T-helper 9 cell (primary cell): ENCODE measurements around the gene TSPAN9.

ENCODE experiments used
- DNase-seq: peaks from one replicate; pipeline ENCODE4 v3.0.0-alpha.2; 2020

The TSPAN9 gene

DNA sequence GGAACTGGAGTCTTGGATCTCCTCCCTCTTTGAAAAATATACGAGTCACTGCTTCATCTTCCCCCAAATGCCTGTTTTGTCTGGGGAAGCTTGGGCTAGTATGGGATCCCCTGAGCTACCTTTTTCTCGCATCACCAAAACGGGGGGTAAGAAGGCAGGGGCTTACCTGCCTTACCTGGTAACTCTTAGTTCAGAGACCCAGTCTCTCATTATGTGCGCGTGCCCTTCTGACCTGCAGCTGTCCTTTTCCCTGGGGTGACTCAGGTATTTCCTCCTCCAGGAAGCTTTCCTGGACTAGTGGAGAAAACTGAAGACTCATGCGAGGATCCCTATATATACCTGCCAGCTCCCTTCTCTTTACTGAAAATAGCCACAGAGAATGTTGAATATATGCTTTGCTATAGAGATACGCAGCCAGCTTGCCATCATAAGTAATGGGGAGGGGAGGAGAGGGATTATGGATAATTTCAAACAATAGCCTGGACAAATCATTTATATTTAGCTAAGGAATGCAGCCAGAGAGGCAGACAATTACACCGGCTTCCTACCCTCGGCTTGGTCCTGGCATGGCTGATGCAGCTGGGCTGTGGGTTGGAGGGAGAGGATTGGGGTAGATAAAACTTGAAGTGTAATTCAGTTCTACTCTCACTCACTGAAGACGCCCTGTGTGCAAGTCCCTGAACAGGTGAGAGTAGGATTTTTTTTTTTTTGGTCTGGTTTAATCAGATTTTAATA lies 1.1 kb downstream of the TSPAN9 start:
- DNase-seq, result no peak

DNA sequence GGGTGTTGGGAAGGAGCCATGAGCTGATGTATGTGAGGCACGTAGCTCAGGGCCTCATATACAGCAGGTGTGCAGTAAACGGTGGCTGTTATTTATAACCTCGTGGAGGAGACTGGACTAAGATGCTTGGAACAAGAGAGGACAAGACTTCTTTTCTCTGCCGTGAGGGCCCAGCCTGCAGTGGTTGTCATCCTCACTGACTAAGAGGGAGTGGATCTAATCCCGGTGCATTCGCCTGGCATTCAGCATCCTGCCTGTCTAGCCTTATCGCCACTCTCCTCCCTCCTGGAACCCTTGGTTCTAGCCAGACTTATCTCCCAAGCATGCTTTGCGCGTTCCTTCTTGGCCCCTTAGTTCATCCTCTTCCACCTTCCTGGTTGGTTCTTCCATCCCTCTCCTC lies 3.9 kb downstream of the TSPAN9 start:
- DNase-seq, result no peak

DNA sequence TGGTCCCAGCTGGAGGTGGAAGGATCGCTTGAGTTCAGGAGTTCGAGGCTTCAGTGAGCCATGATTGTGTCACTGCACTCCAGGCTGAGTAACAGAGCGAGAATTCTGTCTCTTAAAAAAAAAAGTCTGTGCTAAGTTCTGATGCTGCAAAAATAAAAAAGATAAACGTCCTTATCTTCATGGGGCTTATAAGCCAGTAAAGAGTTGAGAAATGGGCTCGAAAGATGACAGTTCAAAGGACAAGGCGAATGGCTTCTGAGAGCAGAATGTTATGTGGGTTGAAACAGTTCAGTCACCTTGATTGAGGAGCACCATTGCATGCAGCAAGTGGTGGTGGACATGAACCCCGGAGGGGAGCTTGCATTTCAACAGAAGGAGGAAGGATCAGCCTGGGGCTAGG lies 4.7 kb downstream of the TSPAN9 start:
- no peak for DNase-seq

DNA sequence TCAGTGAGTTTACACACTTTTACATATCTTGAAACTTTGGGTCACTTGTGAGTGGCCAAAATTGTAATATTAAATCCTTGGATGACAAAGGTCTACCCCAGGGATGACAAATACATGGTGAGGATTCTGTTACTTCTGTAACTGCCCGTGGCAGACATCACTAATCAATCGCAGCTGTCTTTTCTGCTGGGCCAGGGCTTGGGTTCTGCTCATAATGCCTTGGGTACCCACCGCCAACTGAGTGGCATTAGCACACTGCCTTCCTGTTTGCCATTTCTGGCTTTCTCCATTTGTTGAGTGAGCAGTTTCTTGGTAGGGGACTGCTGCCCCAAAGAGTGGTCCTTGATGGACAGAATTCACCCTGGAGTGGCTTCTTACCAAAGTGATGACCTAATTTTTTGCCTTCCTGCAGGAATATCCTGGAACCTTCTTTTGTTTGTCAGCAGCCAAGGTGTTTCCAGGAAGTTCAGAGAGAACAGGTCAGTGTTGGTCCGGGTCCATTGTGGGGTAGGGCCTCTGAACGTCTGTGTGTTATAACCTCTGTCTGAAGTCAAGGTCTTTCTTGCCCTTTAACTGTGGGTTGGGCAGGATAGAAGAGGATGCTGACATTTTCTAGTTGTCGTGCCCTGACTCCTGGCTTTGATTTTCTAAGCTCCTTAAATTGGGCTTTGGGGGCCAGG lies 6.2 kb downstream of the TSPAN9 start:
- DNase-seq, result no peak

DNA sequence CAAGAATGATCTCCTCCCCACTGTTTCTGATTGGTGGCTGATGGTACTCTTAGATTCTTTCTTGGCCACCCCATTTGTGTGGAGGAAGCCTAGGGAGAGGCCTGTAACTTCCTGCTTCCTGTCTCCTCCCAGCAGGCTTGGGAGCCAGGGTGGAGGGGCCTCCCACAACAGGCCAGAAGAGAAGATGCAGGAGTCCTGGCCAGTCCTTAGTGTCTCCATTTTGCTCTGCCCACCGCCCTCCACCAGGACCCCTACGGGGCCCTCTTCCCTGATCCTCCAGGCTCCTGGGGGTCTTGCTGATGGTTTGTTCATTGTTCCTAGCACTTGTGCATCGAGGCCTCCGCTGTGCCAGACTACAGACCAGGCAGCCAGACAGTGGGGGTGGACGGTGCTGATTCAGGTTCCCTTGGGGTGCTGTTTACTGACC lies 6.8 kb downstream of the TSPAN9 start:
- no peak for DNase-seq

DNA sequence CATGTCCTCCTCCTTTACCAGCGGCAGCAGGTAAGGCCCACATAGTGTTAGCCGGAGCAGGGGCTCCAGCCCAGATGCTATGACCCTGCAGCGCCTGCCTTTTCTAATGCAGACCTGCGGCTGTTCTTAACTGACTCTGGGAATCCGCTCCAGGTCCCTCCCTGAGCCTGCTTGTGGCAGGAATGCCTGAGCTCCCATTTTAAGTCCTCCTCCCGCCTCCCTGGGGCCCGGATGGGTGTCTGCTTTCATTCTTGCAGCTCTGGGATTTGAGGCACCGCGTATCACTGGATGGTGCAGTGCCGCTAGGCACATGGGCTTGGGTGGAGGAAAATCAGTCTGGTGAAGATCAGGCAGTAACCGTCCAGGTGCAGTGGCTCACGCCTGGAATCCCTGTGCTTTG lies 7.6 kb downstream of the TSPAN9 start:
- DNase-seq, result no peak

DNA sequence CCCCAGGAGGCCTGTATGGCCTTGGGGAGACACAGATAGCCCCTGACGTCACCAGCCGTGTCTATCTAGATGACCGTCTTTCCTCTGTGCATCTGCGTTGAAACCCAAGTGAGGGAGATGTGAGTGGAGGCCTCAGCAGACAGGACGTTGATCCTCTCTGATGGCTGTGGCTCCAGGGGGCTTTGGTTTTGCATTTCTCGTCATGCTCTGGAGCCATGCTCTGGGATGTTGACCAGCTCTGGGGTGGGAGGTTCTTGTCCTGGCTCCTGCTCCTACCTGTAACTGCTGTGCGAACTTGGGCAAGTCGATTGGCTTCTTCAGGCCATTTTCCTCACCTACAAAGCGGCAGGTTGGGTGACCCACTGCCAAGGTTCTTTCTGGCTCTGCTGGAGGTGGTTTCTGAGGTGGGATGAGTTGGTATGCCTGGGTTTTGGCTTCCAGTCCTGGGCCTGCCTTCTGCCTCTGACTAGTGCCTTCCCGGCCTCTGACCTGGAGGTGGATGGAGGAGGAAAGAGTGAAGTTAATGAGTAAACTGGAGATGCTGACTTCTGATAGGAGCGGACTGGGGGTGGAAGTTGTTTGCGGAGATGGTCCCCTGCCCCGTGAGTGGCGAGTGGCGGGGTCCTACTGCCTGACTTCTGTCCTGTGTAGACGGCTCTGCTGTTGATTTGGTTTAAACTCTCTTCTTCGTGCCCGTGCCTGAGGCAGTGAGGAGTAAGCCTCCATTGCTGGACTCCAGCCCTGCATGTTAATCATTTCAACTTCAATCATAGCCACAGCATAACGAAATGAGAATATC lies 8.4 kb downstream of the TSPAN9 start:
- DNase-seq, result no peak

DNA sequence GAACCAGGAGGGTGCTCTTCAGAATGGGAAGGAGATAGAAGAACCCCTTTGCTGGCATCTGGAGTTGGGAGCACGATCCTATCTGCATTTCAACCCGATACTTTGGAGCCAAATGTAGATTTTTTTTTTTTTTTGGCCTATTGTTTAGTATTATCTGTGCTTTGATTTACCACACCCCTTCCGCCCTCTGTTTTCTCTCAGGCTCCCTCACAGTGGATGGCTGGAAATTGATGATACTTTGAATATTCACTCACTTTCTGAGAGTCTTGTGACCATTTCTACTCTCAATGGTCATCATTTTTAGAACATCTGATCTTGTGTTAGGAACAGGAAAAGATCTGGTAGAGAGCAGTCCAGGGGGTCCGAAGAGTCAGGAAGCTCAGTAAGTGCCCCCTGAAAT lies 9.0 kb downstream of the TSPAN9 start:
- DNase-seq, result no peak

DNA sequence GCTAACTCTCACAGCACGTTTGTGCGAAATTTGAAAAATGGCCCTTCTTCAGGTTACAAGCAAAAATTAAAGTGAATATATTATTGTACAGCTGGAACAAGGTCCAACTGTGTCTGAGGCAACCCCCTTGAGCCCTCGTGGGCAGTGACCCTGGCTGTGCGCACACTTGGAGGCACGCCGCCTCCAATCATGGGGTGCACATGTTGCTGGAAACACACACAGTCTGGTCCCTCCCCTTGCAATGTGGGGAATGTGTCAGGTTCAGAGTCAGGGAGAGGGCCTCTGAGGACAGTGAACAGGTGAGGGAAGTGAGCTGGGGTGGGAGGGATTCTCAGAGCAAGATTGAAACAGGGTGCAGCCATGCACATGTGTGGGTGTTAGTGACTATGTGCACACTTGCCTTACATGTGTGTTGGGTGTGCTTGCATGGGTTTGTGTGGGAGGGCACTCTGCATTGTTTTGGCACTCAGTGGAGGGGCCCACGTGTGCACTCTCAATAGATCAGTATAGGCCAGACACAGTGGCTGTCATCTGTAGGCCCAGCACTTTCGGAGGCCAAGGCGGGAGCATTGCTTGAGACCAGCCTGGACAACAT lies 9.6 kb downstream of the TSPAN9 start:
- no peak for DNase-seq

DNA sequence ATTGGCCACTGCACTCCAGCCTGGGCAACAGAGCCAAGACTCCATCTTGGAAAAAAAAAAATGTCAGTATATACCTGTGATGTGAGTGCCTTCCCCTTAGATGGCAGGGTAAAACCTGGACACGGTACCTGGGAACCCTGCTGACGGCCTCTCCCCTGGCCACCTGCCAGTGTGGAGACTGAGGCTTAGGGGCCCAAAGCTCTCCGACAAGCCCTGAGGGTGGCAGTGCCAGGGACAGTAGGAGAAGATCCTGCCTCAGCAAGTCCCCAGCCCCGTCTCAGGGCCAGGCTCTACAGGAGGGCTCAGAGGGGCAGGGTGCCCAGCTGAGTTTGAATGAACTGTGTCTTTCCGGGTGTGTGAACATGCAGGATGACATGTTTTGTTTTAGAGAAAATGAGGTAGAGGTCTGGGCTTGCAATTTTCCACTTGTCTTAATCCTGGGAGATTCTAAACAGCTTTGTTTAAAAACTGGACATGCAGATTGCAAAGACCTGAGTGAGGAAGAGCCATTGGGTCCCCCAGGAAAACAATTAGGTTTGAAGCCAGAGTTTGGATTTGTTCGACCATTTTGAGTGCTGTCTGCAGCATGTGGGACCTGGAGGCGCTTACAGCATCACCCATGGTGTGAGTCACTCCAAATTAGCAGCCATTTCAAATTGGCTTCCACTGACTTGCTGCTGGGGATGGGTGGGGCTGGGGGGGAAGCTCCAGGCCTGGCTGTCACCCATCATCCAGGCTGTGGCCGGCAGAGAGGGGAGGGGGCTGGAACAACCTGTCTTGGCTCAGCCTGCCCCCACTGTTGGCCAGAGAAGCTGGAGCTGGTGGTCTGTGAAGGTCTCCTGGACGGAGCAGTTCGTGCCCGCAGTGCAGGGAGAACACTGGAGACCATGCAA lies 10.8 kb downstream of the TSPAN9 start:
- no peak for DNase-seq

DNA sequence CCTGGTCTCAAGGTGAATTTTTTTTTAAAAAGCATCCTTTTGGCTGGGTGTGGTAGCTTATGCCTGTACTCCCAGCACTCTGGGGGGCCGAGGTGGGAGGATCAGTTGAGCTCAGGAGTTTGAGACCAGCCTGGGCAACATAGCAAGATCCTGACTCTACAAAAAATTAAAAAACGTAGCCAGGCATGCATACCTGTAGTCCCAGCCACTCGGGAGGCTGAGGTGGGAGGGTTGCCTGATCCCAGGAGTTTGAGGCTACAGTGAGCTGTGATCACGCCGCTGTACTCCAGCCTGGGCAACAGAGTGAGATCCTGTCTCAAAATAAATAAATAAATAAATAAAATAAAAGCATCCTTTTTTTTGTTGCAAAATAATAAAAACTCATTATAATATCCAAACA lies 12.4 kb downstream of the TSPAN9 start:
- DNase-seq, result no peak

DNA sequence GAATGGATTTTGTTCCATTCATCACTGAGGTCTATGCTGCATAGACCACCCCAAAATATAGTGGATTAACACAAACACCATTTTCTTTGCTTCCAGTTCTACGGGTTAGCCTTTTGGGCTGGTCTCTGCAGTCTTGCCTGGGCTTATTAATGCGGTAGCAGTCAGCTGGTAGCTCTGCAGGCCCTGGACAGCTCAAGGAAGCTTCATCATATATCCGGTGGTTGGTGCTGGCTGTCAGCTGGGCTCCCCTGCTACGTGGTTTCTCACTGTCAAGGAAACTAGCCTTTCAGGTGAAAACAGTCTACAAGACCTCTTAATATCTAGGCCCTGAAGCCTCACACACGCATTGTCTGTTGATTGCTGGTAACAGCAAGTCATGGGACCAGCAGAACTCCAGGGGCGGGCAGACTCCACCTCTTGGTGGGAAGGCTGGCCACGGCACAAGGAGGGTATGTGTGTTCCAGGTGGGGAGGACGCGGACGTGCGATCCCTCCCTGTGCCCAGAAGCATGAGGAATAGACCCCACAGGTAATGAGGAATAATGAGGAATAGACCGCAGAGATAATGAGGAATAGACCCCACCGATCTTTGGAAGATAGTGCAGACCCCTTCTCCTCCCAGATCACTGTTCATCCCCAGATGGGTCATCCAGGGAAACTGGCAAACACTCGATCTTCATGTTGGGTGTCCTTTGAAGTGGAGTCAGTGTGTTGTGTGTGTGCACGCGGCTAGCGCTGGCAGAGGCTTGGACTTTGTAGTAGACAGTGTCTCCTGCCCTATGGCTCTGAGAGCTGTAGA lies 13.3 kb downstream of the TSPAN9 start:
- no peak for DNase-seq

DNA sequence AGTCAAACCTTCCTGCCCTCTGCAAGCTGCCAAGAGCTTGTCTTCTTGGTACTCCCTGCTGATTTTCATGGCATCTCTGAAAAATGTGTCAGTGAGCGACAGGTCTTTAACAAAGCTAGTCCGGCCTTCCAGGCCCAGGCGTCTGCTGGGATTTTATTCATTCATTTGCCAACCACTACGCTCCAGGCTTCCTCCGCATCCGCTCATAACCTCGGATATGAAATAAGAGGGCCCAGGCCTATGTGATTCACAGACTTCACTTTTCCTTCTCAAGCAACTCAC lies 13.8 kb downstream of the TSPAN9 start:
- no peak for DNase-seq

DNA sequence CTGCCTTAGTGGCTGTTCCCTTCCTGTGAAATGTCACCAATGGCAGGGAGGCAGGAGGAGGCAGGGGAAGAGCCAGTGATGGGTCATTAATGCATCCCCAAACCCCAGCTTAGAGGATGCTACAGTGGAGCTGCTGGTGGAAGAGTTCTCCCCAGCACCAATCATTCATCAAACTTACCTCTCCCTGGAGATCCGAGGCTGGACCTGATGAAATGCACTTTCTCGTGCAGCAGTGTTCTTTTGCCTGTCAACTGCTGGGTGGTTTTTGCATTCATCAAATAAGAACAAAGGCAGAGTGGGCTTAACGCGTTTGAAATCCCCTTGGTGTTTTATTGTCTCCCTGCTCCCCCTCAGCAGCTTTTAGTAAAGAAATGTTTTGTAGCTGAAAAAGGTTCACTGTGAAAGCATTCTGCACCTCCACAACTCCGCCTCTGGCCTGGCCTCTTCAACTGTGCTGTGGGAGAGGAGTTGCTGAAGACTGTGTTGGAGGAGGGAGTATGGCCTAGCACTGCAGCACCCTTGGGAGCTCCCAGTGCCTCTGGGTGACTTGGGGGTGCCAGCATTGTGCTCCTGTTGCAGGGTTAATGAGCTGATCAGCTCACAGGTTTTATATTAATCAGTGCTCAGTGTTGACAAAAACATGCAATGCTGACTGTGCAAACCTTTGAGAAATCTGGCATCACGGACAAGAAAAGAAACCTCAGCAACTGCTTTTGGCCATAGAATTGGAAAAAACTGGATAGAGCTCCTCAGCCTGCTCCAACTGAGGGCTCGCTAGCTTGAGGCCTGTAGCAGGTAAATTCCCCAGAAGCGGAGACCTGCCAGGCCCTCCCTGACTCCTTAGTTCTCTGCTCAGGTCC lies 14.4 kb downstream of the TSPAN9 start:
- no peak for DNase-seq

DNA sequence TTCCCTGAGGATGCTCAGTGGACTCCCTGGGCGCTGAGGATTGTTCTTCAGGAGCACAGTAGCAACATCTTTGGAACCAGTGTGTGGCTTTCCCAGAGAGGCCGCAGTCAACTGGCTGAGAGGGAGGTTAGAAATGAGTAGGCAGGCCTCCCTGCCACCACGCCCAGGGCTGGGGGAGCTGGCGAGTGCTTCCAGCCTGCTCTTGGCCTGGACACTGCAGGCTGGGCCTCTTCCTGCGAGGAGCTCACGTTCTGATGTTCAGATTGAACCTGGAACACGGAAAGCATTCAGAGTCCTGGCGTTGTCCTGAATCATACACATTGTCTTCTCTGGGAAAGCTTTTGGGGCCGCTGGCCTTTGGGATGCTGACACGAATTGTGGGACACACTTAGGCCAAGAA lies 15.6 kb downstream of the TSPAN9 start:
- no peak for DNase-seq

DNA sequence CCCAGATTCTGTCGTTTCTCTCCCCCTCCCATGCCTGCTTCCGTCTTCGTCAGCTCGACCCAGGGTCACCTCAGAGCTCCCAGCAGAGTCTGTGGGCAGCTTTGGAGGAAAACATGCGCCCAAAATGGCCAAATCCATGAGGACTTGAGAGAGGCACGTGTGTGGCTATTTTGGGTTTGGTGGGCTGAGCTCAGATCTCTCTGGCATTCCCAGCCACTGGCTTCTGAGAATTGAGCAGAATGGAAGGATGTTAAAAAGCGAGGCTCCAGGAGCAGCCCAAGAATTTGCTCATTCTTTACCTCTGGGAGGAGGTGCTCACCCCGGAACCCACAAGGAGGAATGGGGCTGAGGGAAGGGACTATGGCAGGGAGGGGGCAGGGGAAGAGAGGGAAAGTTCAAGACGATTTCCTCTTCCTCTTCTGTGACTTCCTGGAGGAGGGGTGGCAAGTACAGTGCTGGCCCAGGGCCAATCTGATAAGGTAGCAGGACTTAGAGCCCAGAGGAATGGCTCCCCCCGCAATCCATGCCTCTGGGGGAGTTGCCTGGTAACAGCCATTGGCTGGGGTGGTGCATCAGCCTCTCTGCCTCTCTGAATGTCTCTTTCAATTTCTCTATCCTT lies 20.1 kb downstream of the TSPAN9 start:
- no peak for DNase-seq

DNA sequence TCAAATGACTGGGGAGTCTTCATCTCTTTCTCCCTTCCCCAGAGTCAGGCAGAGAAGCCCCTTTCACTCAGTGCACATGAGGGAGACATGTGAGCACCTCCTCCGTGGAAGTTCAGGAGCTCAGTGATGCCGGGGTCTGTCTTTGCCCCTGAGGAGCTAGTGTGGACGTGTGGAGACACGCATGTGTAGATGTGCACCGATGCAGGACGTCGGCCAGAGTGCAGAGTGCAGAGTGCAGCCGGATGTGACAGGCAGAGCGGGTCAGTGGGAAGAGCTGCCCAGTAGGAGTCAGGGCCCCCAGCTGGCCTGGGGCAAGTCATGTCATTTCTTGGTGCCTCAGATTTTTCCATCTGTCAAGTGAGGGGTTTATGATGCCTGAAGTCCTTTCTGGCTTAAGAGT lies 20.7 kb downstream of the TSPAN9 start:
- DNase-seq, result no peak

DNA sequence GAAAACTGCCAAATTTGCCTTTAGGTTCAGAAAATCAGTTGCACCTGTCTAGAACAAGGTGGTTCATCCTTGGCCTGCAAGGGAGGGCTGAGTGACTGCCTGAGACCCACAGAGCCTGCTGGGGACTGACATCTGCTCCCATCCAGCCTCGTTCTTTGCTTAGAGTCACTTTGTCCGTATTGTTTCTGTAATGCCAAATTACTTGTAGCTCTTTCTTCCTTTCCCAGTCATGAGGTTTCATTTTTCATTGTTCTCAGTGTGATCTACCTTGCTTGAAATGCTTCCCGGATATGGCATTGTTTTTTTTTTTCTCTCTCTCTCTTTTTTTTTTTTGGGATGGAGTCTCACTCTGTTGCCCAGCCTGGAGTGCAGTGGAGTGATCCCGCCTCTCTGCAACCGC lies 21.3 kb downstream of the TSPAN9 start:
- DNase-seq, result no peak

DNA sequence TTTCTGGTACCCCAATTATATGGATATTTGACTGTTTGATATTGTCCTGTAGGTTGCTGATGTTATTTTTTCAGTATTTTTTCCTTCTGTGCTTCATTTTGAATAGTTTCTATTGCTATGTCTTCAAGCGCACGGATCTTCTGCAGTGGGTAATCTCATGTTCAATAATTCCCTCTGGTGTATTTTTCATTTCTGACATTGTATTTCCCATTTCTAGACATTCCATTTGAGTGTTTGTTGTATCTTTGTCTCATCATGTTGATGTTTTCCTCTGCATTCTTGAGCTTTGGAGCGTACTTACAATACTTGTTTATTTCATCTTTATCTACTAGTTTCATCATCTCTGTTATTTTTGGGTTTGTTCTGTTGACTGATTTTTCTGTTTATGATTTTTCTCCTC lies 22.0 kb downstream of the TSPAN9 start:
- DNase-seq, result no peak

DNA sequence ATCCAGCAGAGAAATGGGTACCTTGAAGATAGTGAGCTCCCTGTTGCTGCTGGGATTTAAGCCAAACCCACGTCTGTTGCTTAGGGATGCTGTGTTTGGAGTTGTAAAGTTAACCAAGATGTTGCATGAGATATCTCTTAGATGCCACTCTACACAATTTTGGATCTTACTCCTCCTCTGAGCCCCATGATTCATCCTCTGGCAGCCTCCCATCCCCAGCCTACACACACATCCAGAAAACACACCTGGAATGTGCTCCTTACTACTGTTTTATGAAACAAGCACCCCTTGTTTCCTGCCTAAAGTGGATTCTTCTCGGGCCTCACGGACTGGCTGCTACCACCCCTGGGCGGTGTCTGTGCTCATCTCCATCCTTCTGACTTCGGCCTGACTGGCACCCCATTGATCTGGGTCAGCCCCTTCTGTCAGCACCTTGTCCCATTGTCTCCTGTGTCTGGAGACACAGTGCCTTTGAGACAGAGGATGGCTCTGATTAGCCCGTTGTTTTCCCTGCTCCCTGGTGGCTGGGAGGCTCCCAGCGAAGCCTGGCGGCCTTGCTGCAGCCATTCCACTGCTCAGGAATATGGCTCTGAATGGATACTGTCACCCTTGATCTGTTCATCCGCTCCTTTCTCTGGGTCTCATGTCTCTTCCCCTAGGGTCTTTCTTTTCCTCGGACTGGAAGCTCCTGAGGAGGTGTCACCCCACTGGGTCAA lies 24.3 kb downstream of the TSPAN9 start:
- DNase-seq, result no peak
